ENCODE data around the gene ABO. TPM values are rescaled to one million over a fixed set of nuclear protein-coding genes. Genes with fewer than 3 reads are reported as not detected.
"Not testable (repeated sequence)": the region's sequence is repeated elsewhere in the genome, so short reads cannot be mapped to it uniquely, and the experiment has no call there.

Gene ABO
- total RNA-seq, 2 donors from 2014 or later, result 58.0 to 77.7 TPM

DNA sequence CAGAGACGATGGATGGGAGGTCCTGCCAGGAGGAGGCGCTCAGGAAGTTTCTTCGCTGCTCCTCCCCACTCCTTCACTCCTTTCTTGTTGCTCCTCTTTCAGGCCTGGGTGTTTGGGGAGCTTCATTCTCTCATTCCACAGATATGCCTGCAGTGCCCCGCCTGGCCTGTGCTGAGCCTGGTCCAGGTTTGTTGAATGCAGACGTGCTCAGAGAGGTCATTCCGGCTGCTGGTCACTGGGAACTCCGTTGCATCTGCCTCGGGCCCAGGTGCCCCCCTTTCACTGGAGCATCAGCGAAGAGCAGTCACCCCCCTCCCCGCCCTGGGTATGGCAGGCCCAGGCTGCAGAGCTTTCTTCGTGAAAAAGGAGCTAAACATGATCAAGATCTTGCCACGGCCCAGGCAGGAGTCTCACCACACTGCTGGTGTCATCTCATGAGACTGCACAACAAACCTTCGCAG, 45.5 kb upstream of the ABO start:
- Histone ChIP-seq H3K4me3 (no peak overlapping the region), H3K9me3 (no peaks in the 10 kb centered on the region), H3K27ac (no peak overlapping the region), H3K27me3 (no peaks in the 10 kb centered on the region), H3K9ac (ENCODE audit: low read depth in 2 of 2, low read length in 2 of 2) (no peak overlapping the region), H3K36me3 (no peaks in the 10 kb centered on the region), H3K4me1 (no peaks in the 10 kb centered on the region)
- no peak for DNase-seq
- intact Hi-C loops (cut with DNase I), result loop anchor here (10.0 kb wide), 1 partner anchor 86 kb away; no protein-coding TSS in a partner anchor
- TF ChIP-seq, protein P1, sequence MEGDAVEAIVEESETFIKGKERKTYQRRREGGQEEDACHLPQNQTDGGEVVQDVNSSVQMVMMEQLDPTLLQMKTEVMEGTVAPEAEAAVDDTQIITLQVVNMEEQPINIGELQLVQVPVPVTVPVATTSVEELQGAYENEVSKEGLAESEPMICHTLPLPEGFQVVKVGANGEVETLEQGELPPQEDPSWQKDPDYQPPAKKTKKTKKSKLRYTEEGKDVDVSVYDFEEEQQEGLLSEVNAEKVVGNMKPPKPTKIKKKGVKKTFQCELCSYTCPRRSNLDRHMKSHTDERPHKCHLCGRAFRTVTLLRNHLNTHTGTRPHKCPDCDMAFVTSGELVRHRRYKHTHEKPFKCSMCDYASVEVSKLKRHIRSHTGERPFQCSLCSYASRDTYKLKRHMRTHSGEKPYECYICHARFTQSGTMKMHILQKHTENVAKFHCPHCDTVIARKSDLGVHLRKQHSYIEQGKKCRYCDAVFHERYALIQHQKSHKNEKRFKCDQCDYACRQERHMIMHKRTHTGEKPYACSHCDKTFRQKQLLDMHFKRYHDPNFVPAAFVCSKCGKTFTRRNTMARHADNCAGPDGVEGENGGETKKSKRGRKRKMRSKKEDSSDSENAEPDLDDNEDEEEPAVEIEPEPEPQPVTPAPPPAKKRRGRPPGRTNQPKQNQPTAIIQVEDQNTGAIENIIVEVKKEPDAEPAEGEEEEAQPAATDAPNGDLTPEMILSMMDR (IDR thresholded peaks at IDR 0.05), result no peak

DNA sequence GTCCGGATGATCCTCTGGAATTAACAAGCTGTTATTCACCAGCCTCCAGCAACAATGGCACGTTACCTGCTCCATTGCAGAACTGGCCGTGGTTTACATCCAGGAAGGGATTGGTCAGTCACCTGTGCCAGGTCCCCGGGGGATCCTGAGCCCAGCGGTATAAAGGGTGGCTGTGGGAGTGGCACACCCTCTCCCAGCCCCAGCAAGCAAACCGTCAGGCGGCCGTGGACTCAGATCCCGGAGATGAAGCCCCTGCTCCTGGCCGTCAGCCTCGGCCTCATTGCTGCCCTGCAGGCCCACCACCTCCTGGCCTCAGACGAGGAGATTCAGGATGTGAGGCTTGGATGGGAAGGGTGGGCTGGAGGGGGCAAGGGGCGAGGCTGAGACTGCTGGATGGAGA, 42.5 kb upstream of the ABO start:
- H3K9me3 ChIP-seq; H3K36me3 ChIP-seq; H3K27me3 ChIP-seq; H3K4me3 ChIP-seq; DNase-seq; H3K4me1 ChIP-seq; H3K9ac ChIP-seq (ENCODE audit: low read depth in 2 of 2, low read length in 2 of 2); intact Hi-C loops (cut with DNase I); H3K27ac ChIP-seq: not testable (repeated sequence)

DNA sequence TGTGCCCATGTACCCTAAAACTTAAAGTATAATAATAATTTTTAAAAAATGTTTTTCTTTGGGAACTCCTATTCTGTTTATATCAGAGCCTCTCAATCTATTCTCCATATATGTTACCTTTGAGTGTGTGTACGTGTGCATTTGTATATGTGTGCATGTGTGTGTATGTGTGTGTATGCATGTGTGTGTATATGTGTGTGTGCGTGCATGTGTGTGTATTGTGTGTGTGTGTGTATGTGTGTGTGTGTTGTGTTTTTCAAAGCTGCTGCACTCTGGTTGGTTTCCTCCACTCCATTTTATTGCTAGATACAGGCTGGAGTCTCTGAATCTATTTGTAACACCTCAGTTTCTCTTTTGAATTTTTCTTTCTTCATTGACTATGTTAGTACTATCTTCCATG, 41.0 kb upstream of the ABO start:
- no peak overlapping the region for H3K9ac ChIP-seq (ENCODE audit: low read depth in 2 of 2, low read length in 2 of 2)
- no peak overlapping the region for H3K4me3 ChIP-seq
- no peak overlapping the region for H3K27ac ChIP-seq
- no peaks in the 10 kb centered on the region for H3K36me3 ChIP-seq
- no peak for DNase-seq
- intact Hi-C loops (cut with DNase I), result no loop called here
- TF ChIP-seq, protein P1 (IDR thresholded peaks at IDR 0.05), result no peak
- no peaks in the 10 kb centered on the region for H3K4me1 ChIP-seq
- no peaks in the 10 kb centered on the region for H3K9me3 ChIP-seq
- H3K27me3 ChIP-seq, result no peaks in the 10 kb centered on the region

DNA sequence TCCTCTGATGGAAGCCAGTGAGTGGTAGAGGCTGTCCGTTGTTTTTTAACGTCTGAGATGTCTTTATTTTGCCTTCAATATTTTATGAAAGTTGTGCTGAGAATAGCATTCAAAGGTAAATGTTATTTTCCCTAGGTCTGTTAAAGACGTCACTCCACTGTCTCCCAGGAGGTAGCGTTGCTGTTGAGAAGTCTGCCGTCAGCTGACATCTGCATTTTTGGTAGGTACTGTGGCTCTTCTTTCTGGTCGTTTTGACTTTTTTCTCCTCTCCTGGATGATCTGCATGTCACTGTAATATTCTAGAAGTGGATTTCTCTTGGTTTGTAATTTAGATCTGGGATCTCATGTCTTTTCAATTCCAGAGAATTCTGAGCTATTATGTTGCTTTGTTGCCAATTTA, 34.6 kb upstream of the ABO start:
- no peaks in the 10 kb centered on the region for H3K27me3 ChIP-seq
- H3K9me3 ChIP-seq, result no peaks in the 10 kb centered on the region
- H3K36me3 ChIP-seq, result no peaks in the 10 kb centered on the region
- no peaks in the 10 kb centered on the region for H3K4me1 ChIP-seq
- DNase-seq, result no peak
- no peak overlapping the region for H3K9ac ChIP-seq (ENCODE audit: low read depth in 2 of 2, low read length in 2 of 2)
- TF ChIP-seq, protein P1 (IDR thresholded peaks at IDR 0.05), result no peak
- H3K27ac ChIP-seq, result no peak overlapping the region
- H3K4me3 ChIP-seq, result no peak overlapping the region
- intact Hi-C loops (cut with DNase I), result no loop called here

DNA sequence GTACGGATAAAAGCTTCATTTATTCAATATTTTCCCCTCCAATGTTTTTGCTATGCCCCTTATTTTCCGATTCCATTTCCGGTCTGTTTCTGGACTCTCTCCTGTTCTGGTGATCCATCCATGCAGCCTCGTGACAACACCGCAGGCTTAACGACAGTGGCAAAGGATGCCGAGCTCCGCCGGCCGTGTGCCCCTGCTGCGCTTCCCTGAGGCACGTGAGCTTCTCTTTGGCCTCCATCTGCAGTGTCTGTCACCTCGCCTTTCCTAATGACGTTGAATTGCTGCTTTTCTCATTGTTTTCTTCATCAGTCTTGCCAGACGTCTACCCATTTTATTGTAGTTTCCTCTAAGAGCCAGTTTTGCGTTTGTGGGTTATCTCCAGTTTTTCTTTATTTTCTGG, 32.3 kb upstream of the ABO start:
- Histone ChIP-seq H3K9me3 (no peaks in the 10 kb centered on the region), H3K9ac (ENCODE audit: low read depth in 2 of 2, low read length in 2 of 2) (no peak overlapping the region), H3K27ac (no peak overlapping the region), H3K4me1 (no peaks in the 10 kb centered on the region), H3K27me3 (no peaks in the 10 kb centered on the region), H3K36me3 (no peaks in the 10 kb centered on the region), H3K4me3 (no peak overlapping the region)
- DNase-seq, result no peak
- TF ChIP-seq, protein P1 (IDR thresholded peaks at IDR 0.05), result no peak
- intact Hi-C loops (cut with DNase I), result no loop called here

DNA sequence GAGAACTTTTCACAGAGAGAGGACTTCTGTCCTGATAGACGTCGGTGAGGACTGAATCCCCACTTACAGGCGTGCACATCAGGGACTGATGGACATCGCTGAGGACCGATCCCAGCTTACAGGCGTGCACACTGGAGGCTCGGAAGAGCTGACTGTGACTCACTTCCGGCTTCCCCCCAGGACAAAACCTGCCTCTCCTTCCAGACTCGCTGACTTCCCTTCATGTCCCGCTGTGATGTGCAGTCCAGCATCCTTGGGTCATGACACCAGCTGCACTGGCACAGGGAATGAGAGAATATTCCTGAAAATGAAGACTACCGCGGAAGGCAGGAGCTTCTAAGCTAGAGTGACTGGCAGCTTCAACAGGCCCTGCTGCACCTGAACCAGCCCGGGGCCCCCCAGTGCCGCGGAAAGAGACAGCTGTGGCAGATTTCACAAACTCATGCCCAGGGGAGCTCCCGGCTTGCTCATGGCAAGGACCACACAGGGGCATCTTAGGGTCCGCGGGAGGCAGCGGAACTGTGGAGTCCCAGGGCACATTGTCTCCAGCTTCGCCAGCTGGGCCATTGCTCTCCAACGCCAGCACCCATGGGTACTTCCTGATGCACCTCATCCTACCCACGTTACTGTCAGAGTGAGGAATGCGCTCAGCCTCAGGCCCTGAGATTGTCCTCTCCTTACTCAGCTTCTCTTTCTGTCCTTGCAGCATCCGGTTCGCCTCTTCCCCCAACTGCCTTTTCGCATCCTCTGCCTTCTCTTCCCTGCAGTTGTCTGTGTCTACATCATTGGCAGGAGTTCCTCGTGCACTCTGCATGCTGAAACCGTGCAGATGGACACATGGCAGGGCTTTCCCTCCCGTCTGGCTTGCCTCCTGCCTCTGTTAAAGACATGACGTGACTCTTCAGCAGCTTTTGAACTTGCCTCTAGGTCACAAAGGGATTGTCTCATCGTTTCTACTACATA, 31.5 kb upstream of the ABO start:
- H3K4me3 ChIP-seq, result no peak overlapping the region
- H3K36me3 ChIP-seq, result no peaks in the 10 kb centered on the region
- intact Hi-C loops (cut with DNase I), result no loop called here
- DNase-seq, result no peak
- no peak overlapping the region for H3K9ac ChIP-seq (ENCODE audit: low read depth in 2 of 2, low read length in 2 of 2)
- no peak overlapping the region for H3K27ac ChIP-seq
- no peaks in the 10 kb centered on the region for H3K4me1 ChIP-seq
- H3K27me3 ChIP-seq, result no peaks in the 10 kb centered on the region
- H3K9me3 ChIP-seq, result no peaks in the 10 kb centered on the region
- TF ChIP-seq, protein P1 (IDR thresholded peaks at IDR 0.05), result no peak

Measured in colonic mucosa (tissue), 4 donors.